Measurements from ENCODE around the gene NFIB. TPM values are rescaled to one million over a fixed set of nuclear protein-coding genes. Genes with fewer than 3 reads are reported as not detected.

The NFIB gene
- total and polyA plus RNA-seq, 2 of the 13 experiments (the other 11 are each of a cell fraction or from before 2014, with no cell fraction given): 0.98 to 4.6 TPM

- ATAC-seq: no peak
- 6% methylated on average over 1 of the region's 1 CpG for WGBS (ENCODE audit: low lambda C conversion rate)
- in situ Hi-C loops (cut with HindIII; ENCODE audit: extremely low pct_ligation_motif_present, low pct_unique_long_range_greater_than_20kb): loop anchor here (5.0 to 25.0 kb wide), 5 partner anchors 287 to 1317 kb away; no protein-coding TSS in a partner anchor
Measured at GRCh38 chr9:14354201-14354600, 40.3 kb upstream of the NFIB start.

More at GRCh38 chr9:14354201-14354600, 40.3 kb upstream of the NFIB start:
- Histone ChIP-seq H3K36me3 (replicated peaks in 1 of 2; ENCODE audit: control insufficient read depth in 1 of 2, insufficient read depth in 2 of 2, low read length in 2 of 2) (no peaks in the 10 kb centered on the region), H4K20me1 (ENCODE audit: insufficient read depth, low read length) (no peaks in the 10 kb centered on the region), H3K4me3 (replicated peaks in 1 of 3; ENCODE audit: insufficient read depth in 1 of 3, low read depth in 2 of 3, low read length in 3 of 3) (no peak overlapping the region), H2AFZ (ENCODE audit: low read length) (no peak overlapping the region), H3K9ac (ENCODE audit: insufficient read depth, low read depth, low read length) (no peak overlapping the region), H3K4me1 (ENCODE audit: insufficient read depth, low read length) (peaks cover 13% of the 10 kb centered on the region), H3K27me3 (ENCODE audit: control insufficient read depth in 1 of 2, insufficient read depth in 2 of 2, low read length in 2 of 2) (peaks cover 0 to 39% of the 10 kb centered on the region in 2 experiments; a peak in 4 of 5 replicates), H3K4me2 (ENCODE audit: low read depth, low read length) (no peak overlapping the region), H3K27ac (ENCODE audit: extremely low read length, insufficient read depth, low read length) (no peak overlapping the region), H3K9me3 (ENCODE audit: low read length) (no peaks in the 10 kb centered on the region), H3K79me2 (ENCODE audit: insufficient read depth, low read length) (no peaks in the 10 kb centered on the region)
- POLR2A ChIA-PET: no interaction called here
- no TSS peak for BruUV-seq (replicated peaks)
- intact Hi-C loops (cut with micrococcal nuclease; ENCODE audit: unreplicated experiment): no loop called here
- FAIRE-seq (no peak), DNase-seq (ENCODE audit: low spot score) (no peak)
- no peak for TF ChIP-seq CERS6 (CRISPR knock-in tag; IDR thresholded peaks at IDR 0.05)
- TF ChIP-seq ZNF280D (CRISPR knock-in tag; IDR thresholded peaks at IDR 0.05): no peak
- no peak for TF ChIP-seq ATF2 (CRISPR knock-in tag; IDR thresholded peaks at IDR 0.05)
- TF ChIP-seq GMEB2 (CRISPR knock-in tag; IDR thresholded peaks at IDR 0.05; ENCODE audit: low read depth): no peak
- no peak for TF ChIP-seq NFATC3 (CRISPR knock-in tag; IDR thresholded peaks at IDR 0.05)
- CTCF ChIA-PET (ENCODE audit: low intra/inter-chr PET ratio, low total read pairs): interaction anchor here (1.2 to 1.8 kb wide), 2 partner anchors 907 to 926 kb away, joined by 3 to 8 read pairs; no protein-coding TSS in a partner anchor

Data from HepG2 (cell line).